Measurements from ENCODE around the gene EVA1A.

The EVA1A gene

DNA sequence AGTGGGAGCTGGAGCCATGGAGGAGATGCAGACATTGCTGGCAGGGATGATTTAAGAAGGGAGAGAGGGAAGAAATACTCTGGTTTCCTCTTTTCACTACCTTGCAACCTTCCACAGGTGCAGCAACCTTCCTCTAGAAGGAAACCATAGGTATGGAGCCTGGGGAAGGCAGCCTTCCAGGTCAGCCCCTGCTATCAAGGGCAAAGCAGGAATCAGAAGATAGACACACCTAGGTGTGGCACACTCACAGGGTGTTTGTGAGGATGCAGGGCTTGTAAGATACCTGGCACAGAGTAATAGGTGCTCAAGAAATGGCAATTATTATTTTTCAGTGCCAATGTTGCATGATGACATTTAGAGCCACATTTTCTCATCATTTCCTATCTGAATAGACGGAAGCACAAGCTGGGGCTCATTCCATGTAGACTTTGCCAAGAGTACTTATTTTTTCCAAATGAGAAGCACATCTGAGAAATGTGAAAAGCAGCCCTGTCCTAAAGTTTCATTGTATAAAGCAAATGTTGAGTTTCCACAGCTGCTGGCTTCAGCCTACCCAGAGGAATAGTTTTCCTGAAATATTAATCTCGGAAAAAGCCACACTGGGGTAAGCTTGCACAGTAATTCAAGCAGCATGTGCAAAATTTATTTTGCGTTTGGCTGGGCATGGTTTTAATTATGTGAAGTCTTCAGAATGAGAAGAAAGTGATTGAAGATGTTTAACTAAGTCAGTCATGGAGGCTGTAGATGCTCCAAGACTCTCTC lies 20.6 kb downstream of the EVA1A start:
- DNase-seq = no peak

DNA sequence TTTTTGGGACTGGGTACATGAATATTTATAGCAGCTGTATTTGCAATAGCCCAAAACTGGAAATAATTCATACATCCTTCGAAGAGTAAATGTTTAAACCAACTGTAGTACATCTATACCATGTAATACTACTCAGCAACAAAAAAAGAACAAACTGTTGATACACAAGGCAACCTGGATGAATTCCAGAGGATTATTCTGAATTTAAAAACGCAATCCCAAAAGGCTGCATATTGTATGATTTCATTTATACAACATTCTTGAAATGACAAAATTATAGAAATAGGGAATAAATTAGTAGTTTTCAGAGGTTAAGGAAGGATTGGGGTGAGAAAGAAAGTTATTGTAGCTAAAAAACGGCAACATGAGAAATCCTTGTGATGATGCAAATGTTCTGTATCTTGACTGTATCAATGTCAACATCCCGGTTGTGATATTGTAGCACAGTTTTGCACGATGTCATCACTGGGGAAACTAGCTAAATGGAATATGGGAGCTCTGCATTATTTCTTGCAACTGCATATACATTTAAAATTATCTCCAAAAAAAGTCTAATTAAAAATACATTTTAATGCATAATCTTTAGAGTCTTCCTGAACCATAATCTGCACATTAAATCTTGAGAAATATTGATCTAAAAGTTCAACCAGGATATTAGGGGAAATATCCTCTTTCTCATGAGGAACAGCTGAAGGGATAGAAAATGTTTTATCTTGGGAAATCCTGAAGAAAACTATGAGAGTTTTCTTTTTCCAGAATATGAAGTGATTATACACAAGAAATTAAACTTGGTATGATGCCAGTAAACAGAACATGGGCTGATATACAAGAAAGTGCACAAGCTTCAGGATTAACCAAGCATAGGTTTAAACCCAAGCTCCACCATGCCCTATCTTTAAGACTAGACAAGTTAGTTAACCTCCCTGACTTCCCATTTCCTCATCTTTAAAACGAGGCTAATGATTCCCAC lies 21.9 kb downstream of the EVA1A start:
- DNase-seq = no peak

DNA sequence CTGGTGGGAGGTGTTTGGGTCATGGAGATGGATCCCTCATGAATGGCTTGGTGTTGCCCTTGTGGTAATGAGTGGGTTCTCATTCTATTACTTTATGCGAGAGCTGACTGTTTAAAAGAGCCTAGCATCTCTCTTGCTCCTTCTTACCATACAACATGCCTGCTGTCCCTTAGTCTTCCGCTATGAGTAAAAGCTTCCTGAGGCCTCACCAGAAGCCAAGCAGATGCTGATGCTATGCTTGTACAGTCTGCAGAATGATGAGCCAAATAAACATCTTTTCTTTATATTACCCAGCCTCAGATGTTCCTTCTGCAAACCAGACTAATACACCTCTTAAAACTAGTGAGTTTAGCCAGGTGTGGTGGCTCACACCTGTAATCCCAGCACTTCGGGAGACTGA lies 23.1 kb downstream of the EVA1A start:
- DNase-seq = no peak

DNA sequence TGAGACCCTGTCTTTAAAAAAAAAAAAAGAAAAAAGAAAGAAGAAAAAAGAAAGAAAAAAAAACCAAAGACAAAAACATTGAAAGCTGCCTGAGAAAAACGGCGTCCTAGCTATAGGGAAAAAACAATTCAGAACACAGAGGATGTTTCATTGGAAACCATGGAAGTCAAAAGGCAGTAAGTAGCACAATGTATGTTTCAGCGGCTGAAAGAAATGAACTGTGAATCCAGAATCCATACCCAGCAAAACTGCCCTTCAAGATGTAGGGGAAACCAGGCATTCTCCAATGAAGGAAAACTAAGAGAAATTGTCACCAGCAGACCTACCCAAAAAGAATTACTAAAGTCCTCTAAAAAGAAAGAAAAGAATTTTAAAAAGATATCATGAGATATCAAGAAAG lies 27.6 kb downstream of the EVA1A start:
- DNase-seq = no peak

DNA sequence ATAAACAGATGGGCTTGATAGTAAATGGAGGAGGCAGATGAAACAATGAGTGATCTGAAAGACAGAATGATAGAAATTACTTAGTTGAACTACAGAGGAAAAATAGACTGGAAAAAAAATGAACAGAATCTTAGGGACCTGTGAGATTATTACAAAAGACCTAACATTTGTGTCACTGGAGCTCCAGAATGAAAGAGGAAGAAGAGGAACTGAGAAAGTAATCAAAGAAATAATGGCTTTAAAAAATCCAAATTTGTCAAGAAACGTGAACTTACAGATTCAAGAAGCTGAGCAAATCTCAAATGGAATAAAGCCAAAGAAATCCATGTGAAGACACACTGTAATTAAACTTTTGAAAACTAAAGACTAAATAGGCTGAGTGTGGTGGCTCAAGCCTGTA lies 28.3 kb downstream of the EVA1A start:
- DNase-seq = no peak

DNA sequence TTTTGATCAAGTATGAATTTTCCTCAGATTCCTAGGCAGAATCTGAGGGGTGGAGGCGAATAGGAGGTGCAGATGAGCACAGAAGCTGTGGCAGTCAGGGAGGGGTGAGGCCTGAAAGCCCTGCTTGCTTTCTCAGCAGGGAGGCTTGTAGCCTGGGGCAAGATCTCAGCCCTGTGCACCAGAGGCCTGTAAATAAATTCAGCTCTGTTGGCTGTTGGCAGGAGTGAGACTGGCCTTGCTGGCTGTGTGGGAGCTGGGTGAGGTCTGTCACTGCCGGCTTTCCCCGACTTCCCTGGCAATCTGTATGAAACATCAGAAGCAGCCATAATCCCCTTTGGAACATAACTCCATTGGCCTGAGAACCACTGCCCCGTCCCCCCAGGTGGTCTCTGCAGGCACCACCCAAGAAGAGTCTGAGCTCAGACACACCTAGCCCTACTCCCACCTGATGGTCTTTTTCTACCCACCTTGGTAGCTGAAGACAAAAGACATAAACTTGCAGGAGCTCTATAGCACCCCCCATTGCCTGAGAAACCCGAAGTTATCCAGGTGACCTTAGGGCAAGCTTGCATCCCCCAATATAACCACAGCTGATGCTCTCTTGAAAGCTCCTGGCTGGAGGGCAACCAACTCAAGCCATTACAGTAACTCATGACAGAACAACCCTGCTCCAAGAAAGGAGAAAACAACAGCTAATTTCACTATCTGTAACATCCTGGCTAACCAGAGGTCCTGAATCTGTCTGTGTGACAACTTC lies 32.3 kb downstream of the EVA1A start:
- DNase-seq = peak in 1 of 2 experiments; percentile 33

DNA sequence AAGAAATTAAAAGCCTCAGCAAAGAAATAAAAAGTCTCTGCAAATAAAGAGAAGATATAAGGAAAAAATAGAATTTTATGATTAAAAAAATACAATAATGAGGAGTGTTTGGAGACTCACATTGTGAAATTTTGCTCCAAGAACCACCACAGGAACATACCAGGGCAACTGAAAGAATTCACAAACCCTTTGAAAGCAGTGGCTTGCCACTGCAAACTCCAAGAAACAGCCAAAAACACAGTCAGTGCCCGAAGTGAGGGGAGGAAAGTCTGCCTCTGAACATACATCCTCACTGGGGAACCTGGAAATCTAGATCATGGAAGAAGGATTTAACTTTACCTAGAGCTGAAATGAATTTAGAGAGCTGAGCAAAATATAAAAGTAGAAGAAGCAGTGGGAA lies 33.1 kb downstream of the EVA1A start:
- DNase-seq = no peak

DNA sequence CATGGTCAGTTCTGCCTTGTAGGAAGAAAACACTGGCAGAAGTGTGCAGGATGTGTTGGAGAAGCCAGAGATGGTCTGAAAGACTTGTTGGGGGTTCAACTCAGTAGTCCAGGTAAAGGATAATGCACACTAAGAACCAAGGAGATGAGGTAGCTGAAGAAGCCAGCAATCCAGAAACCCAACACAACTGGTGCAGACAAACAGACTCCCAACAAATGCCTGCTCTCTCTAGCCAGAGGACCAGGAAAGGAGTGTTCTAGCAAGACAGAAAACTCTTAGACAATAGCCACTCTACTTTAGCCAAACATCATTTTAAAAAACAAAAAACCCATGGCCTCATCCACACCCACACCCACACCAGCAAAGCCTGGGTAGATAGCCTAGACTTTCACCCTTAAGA lies 33.9 kb downstream of the EVA1A start:
- DNase-seq = no peak

DNA sequence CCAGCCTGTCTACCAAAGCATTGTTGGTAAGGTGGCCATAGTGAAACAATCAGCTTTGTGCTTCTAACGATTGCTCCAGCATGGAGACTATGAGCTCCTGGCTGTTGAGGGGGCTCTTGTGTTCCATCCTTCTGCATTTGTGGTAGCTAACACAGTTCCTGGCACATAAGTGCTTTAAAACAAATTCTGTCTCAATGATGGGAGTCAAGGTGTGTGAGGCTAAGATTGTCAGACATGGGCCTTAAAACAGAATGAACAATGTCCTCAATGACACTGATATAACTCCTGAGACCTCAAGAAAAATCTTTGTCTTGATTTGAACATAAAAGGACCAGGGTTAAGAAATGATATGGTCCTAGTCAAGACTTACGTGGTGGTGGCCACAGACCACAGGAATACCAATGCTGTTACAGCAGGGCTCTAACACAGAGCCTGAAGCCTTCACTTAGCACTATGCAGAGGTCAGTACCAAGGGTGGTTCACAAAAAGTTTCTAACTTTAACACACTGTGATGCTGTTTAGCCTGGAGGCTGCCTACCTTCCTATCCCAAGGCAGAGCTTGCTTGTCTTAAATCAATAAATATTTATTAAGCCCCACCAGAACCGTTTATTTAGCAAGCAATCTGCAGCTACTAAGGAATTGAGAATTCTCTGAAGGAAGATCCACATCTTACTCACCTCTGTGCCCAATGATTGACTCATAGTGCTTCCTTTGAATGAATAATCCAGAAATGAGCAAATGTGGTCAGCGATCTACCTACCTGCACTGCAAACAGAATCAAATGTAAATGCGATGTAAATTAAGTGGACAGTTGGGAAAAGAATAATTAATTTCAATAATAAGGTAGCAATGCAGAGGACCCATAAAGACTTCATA lies 35.1 kb downstream of the EVA1A start:
- DNase-seq = no peak

DNA sequence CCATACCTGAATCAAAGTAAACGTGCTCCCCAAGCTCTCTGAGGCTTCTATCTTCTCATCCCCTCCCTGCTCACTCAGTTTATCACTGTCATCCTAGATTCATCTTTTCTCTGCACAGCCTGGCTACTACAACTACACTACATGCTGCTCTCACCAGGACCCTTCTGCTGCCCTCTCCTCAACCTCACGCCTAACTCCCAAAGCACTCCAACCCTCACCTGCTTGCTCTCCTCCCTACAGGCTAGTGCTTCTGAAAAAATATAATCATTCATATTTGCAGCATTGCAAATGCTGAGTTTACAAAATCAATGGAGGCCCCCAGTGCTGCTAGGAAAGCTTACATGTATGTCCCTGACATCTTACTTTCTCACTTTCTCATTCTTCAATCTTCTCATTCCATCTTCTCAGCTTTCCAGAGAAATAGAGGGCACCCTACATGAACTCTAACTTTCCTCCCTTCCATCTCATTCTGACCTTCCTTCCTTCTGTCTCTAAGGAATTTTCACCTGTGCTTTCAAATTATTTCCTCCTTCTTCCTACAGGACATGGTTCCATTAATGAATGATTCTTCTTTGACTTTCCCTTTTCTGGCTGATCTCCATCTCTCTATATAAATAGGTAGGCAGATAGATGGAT lies 36.3 kb downstream of the EVA1A start:
- DNase-seq = no peak

DNA sequence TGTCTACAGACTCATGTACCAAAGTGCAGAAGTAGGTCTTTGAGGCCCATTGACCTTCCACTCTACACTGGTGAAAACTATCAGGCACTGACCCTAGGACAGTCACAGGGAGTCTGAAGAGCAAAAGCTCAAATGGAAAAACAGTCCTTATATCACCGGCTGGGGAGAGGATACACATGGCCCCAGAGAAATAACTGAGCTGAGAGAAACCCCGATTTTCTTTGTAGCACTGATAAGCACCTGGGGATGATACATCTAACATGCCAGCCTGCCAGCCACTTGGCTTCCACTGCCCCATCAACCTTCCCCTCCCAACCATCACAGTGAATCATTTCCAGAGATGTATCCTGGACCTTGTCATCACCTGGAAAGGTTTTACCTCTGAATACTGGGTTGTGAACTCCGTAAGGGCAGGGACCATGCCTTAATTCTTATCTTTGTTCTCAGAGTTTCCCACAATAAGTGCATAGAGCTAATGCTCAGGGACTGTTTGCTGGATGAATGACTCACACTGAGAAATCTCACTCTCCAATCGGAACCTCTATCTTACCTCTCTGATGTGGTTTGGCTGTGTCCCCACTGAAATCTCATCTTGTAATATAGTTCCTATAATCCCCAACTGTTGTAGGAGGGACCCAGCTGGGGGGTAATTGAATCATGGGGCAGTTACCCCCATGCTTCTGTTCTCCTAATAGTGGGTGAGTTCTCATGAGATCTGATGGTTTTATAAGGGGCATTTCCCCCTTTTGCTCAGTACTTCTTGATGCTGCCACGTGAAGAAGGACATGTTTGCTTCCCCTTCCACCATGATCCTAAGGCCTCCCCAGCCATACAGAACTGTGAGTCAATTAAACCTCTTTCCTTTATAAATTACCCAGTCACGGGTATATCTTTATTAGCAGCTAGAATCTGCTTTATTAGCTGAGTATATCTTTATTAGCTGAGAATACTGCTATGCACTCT lies 37.1 kb downstream of the EVA1A start:
- no peak for DNase-seq

DNA sequence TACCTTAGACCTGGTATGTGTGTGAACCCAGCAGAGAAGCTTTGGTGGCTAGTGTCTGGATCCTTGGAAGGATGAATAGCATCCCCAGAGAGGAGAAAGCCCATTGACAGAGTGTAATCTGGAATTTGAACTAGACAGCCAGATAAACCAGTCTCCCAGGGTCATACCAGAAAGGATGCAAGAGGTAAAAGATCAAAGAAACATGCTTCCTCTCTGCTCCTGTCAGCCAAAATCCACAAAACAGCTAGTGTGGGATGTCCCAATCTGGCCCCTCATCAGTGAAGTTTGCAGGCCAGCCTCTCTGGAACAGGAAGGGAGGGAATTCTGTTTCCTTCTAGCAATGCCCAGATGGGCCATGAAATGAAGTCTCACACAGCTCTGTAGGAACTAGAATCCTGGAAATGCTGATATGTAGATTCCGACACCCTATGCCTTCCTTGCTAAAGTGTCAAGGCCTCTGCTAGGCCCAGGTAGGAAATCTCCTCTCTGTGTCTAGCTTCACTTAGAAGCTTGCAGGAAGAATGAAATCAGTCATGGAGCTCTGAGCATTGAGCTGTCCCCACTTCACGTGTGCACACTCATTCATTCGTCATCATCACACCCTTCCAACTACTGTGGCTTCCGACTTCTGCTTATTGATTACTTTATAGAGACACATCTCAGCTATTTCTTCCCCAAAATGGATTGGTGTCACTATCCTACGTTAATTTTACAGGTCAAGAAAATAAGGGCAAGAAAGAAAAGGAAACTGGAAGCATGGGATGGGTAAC lies 38.0 kb downstream of the EVA1A start:
- no peak for DNase-seq

DNA sequence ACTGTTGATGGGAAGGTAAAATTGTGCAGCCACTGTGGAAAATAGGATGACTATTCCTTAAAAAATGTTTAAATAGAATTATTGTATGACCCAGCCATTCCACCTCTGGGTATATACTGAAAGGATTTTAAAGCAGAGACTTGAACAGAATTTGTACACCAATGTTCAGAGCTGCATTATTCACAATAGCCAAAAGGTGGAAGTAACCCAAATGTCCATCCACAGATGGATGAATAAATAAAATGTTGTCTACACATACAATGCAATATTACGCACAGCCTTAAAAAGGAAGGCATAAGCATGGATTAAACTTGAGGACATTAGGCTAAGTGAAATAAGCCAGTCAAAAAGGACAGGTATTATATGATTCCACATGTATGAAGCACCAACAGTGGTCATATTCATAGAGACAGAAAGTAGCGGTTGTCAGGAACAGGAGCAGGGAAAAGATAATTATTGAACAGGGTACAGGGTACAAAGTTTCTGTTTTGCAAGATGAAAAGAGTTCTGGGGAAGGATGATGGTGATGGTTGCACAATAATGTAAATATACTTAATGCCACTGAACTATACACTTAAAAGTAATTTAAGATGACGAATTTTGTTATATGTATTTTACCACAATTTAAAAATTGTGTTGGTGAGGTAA lies 39.4 kb downstream of the EVA1A start:
- no peak for DNase-seq

DNA sequence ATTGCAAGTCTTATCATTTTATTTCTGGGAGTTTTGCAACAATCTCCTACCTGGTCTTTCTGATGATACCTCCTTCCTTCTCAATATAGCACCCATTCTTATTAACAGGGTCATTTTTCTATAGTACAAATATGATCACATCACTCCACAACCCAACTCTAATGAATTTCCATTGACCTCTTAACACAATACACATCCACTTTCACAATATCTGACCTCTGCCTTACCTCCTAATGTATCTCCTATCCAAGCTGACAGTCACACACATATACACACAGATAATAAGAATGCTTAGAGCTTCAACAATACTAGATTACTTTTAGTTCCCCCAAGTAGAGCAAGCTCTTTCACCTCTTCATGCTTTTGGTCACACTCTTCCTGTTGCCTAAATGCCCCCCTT lies 40.9 kb downstream of the EVA1A start:
- no peak for DNase-seq

DNA sequence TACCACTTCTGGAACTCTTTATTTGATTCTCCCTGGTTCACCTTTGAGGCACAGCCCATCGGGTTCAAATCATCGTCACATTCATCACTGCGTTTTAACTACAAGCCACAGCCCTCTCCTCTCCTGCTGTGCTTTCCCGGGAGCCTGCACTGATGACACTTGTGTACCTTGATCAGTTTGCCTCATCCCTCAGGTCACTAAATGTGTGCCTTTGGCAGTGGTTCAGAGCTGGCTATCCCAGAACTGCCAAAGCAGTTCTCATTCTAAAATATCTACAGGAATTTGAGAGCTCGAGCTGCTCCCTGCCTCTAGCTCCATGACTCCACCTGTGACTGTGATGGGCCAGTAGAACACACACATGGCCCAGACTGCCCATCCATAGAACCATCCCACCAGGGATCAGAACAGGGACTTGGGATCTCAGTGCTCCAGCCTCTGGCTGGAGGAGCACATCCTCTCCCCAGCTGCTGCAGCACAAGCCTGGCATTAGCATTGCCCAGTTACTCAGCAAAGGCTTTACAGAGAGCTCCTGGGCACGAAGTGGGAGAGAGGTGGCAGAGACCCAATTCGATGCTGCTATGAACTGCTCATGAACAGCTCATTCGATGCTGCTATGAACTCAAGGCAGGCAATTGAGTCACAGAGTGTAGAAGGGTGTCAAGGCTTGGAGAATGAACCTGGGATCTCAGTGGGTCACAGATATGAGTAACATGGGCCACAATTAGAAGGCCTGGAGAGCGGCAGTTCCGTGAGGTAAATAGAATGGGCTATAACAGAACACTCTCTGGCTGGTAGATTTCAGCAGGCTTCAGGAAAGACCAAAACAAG lies 41.9 kb downstream of the EVA1A start:
- peak in 1 of 2 experiments; percentile 18 for DNase-seq

DNA sequence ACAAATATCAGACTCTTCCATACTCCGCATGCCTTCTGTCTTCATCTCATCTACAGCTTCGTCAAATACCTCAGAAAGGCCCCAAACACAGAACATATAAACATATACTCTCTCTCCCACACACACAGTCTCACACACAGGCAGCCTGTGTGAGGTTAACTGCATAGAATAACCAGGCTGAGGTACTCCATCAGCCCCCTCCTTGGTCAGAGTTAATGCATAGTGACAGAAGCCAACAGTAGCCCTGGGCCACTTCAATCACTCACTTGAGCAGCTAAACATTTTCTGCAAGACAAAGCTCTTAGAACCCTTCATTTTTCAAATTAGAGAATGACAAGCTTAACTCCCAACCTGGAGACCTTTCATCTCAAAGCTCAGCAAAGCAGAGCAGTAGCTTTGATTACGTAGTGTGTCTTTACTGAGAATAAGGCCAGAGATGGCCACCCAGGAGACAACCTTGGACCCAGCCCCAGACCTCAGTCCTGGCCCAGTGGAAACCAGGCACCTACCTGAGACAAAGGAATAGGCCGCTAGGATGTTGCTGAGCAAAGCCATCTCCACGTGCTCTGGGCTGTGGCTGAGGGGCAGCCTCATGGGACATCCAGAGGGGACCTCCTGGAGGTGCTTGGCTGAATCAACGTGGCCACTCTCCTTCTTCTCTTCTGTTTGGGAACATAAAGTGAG lies 43.0 kb downstream of the EVA1A start:
- no peak for DNase-seq

Measured in NCI-H446 (cell line).